HG03095 (cell line): ENCODE results near the gene IRF4.

Source experiments
- ATAC-seq: cut with Tn5 transposase; IDR thresholded peaks from one replicate; pipeline ENCODE4 v1.9.1; 2021; ENCODE audit warnings: moderate library complexity; ENCODE audit not compliant: unreplicated experiment

IRF4 gene

DNA sequence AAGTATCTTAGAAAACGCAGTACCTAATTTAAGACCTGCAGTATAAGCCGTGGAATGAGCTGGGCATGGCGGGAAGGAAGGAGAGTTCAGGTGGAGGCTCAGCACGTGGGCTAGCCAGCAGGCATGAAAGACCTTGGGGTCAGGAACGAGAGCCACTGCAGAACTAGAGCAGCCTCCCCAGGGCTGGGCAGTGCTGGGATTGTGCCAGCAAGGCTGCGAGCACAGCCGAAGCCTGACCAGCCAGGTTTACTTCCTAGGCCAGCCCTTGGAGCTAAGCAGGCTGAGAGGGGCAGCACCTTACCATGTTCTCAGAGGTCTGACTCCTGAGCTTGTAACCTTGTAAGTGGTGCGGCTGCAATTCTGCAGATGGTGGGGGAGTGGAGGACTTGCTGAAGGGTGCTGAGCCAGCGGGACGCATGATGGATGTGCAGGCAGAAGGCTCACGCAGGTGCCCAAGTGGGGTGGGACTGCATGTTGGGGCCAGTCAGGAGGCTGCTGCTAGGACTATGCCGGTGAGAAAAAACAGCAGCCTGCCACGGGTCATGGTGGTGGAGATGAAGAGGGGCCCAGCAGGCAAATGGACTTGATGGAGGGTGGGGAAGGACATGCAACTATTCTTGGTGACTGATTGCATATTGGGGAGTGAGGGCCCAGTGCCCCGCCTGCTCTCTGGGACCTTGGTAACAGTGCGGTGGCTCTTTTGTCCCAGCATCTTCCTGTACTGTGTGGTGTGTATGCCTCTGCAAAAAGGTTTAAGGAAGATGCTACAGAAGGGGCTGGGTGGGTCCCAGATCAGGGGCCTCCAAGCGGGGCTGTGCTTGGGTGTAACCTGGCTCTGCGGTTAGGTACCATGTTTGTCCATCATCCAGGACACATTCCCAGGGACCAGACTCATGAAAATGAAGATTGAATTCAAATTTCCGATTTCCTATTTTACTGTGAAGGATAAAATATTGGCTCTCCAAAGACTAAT is 37.6 kb upstream of the IRF4 start:
- ATAC-seq = no peak

DNA sequence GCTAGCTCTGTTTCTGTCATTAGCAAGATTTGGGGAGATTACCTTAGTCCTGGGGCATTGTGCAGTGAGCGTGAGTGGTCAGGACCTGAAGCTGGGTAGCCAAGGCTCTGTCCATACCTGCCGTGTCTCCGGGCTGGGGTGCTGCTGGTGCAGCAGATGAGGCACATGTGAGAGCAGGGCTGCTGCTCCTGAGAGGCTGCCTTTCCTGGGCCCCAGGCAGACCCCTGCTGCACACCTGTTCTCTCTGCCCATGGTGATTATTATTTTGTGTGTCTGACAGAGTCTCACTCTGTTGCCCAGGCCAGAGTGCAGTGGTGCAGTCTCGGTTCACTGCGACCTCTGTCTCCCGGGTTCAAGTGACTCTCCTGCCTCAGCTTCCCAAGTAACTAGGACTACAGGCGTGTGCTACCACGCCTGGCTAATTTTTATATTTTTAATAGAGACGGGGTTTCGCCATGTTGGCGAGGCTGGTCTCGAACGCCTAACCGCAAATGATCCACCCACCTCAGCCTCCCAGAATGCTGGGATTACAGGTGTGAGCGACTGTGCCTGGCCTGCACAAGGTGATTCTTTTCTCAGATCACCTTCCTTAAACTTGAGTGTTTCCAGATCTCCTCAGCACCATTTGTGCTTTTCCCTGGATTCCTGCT is 36.8 kb upstream of the IRF4 start:
- ATAC-seq = no peak

DNA sequence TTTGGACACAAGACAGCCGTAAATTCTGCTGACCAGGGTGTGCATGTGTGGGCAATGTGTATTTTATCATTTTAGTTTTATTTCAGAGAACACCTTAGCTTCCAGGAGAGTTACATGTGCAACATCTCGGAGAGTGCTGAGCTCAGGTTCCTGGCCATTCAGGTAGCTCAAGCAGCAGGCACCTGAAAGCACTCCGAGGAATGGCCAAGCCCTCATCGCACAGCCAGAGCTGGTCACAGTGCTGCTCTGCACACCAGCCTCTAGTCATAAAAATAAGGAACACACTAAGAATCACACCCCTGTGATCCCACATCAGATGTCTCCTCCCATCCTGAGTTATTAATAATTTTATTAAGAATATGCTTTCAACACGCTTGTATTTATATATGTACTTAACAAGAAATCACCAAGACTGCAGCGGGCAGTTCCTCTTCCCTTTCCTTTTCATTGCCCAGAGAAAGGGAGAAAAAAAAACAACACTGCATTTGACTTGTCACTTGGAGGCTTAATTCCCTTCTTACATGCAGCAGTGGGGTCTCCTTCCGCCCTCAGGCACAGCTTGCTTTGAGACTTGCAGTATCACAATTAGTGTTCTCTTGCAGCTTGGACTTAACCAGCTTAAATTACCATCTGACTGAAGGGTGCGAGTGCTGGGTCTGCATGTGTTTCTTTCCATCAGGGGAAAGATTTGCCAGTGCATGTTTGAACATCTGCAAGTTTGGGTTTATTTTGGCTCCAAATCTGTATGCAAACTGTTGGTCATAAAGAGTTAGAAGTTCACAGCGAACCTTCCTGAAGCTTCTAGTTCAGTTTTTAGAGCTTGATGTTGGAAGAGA is 36.0 kb upstream of the IRF4 start:
- ATAC-seq = no peak

DNA sequence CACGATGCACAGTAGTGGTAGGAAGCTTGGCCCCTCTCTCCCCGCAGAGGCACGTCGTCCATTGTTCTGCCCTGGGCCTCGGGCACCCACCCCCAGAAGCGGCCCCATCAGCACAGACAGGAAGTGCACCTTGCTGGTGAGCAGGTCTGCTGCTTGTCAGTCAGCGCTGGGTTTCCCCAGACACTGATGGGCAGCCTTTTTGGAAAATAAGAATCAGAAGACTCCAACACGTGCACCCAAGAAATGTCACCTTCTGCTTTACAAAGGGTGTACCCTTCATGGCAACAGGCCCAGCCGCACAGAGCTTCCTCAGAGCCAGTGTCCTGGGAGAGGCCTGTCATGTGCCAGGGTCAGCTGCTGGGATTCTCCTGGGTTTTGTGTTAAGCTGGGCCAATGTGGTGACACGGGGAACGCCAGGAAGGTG is 34.7 kb upstream of the IRF4 start:
- peak; percentile 45 for ATAC-seq

DNA sequence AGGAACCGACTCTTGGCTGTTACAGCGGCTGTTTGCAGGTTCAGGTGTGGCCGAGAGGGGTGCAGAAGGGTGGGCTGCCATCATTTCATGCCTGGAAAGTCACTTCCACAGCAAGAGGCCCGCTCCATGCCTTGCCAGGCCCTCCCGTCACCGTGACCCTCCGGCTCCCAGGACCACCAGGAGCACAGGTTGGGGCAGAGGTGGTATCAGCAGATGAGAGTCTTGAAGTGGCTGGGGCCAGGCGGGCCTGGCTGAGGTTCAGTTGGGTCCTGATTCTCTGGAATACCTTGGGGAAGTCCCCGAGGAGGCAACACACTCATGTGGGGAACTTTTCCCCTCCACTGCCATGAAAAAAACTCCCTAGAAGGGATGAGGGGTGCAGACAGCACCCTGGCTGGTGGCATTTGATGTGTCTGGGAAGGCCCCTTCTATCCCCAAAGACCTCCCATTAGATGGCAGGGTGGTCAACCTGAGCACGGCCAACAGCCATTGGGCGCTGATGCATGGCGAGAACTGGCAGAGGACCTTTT is 34.2 kb upstream of the IRF4 start:
- ATAC-seq = no peak

DNA sequence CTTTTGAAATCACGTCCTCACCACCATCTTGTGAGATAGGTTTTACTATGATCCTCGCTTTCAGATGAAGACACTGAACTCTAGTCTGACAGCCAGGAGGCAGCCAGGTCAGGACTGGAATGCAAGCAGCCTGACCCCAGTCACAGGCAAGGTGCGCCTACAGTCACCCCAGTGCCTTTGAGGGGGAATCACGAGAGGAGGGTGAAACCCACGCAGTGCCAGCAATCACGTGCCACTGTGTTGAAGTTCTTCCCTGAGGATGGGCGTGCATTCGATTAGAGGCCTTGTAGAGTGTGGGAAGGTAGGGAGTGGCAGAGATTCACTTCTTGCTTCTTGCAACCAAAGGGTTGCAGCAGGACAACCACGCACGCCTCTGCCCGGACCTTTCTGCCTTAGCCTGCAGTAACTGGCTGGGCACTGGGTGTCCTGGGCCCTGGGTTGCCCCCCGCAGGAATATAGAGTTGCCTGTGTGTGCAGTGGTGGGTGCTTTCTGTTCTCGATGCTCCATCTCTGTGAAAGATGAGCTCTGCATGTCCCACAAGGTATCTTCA is 33.7 kb upstream of the IRF4 start:
- no peak for ATAC-seq

DNA sequence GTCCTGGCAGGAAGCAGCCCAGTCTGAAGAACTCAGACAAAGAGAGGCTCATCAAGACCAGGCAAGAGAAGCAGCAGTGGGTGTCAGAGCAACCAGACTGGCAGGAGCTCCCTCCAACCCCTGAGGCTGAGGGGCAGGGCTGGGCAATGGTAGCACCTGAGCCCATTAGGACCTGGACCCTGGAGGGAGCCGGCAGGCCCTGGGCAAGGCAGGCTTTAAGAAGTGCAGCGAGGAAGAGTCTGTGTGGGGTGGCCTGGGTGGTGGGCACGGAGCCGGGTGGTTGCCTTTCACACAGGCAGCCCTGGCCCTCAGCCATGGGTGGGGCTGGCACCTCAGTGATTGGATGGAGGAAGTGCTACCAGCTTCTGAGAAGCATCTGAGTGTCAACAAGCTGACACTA is 33.1 kb upstream of the IRF4 start:
- no peak for ATAC-seq

DNA sequence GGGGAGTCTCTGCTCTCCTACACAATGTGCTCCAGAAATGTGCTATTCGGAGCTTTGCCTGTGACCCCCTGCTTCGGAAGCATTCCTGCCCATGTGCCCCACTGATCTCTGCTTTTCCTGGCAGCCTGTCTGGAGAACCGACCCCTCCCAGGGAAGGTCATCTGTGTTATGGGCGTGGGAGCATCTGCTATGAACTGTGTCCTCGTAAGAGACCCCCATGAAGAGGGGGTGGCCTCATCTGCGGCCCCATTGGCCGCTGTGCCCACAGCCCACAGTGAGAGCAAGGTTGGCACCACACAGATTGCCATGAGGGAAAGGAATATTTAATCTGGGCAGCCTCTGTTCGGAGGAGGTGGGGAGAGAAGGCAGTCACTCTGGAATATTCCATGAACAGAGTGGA is 32.7 kb upstream of the IRF4 start:
- ATAC-seq = no peak

DNA sequence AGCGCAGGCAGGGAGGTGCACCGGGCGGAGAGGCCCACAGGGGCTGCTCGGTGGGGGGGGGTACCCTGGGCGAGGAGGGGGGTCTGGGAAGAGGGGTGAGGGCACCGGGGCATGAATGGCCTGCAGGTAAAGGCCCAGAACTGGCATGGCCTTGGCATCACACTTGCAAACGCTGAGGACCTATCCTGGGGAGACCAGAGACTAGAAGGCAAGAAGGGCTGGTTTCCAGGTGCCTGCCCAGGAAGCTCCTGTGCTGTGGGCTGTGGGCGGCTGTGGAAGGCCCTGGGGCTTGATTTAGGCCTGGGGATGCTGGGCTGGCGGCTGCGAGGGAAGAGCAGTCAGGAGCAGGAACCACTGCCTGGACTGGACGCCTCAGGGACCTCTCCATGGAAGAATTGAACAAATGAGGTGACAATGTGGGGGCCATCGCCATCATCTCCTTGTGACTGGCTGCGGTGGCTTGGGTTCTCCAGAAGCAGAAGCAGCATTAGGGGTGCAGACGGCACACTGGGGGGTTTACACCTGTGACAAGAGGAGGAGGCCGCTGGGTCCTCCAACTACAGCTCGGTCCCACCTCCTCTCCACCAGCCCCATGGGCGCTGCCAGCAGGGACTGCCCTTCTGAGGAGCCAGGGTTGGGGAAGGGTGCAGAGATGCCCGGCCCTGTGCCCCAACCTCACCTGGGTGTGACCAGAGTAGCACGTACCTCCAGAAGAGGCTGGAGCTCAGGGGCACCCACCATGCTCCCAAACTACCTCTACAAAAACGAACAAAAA is 32.1 kb upstream of the IRF4 start:
- no peak for ATAC-seq

DNA sequence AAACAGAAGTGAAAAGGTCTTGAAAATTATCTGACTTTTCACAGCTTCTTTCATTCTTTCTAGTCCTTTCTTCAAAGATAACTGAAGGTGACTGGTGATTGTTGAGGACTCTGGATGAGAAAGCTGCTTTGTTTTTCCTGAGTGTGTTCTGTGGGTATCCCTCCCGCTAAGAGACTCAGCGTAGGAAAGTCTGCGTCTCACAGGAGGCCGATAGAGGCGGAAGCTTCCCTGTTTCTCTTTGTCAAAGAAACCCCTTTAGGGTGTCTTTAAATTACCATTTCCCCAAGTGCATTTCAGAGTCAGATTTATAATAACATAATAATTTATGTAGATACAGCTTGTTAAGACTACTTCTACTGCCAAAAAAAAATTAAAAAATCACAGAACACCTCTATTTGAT is 31.2 kb upstream of the IRF4 start:
- ATAC-seq = no peak

DNA sequence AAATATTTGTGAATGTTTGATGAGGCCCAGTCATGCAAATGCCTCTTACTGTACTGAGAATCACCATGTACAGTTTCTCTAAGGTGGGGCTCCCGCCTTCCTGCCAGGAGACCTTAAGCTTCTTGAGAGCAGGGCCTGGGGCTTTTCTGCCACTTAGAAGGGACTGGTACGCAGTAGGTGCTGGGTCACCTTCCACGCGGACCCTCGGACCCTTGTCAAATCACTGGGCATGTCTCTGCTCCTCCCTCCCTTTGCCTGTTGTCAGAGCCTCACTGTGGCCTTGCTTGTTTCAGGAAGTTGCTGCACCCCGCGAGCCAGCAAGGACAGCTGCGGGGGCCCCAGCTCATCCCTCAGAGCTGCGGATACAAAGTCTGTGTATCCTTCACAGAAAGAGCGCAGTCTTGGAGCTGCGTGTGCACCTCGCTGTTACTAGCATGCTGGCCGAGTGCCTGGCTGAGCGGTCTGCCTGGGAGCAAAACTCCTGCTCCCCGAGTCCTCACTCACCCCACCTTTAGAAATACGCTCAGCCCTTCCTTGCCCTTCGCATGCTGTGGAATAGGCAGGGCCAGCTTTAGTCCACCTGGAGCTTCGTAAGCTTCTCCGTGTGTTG is 30.7 kb upstream of the IRF4 start:
- no peak for ATAC-seq

DNA sequence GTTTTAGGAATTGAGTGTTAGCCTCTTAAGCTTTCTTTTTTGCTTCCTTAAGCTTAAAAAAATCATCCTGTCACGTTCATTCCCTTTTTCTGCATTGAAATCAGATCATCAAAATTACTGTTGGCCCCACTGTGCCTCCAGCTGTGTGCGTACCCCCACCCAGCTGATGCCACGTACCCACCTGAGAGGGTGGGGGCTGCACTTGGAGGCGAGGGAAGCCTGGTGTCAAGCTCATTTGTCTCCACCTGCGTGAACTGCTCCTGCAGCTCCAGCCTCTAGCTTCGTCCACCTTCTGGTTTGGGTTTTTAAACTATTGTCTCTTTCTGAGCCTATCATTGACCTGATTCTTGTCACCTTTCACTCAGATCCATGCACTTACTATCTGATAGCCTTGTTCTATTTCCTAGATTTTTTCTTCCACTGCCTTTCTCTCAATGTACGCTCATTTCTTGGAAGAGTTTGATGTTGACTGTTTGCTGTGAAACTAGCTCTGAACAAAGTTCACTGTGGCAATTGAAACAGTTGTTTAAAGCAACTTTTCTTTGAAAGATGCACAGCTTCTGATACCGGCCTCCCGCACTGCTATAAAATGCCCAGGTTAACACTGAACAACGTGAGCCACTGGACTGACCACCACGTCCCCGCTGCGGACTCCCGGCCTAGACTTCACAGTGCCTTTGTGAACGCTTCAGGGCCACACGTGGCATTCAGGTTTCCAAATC is 30.0 kb upstream of the IRF4 start:
- no peak for ATAC-seq

DNA sequence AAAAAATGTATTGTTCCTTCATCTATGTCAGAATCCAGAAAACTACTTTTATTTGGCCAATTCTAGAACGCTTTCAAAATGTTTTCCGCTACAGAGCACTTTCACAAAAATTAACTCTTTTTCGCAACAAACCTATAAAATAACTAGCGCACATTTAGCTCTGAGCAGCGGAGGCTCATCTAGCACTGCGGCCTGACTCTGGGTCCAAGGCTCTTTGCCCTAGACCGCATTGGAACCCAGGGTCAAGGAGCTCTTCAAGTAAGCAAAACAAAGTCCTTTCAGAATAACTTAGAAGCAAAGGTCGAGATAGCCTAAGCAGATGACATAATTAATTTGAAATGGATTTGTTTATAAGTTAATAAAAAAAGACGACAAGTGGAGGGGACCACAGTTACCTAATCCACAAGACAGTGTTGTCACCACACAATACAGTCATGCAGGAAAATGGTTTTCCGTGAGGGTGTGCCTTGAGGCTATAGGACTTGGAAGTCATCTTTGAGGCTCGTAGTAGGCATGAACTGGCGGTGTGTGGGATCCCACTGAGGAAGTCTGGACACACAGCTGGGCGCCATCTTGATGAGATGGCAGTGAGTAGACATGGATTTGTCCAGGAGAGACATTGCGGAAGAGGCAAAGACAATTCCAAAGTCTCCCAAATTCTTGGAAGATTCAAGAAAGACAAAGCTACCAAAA is 29.2 kb upstream of the IRF4 start:
- no peak for ATAC-seq

DNA sequence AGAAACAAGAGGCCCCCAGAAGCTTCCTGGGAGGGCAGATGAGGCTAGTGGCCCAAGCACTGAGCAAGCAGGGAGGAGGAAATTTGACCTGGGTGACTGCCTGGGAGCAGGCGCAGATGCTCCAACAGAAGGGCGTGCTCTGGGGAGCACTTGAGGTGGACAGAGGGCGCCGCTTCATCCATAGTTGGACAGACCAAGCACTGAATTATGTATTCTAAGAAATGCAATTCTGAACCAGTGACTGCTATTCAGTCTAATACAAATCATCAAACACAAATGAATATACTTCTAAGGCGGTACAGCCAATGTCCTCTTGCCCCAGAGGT is 28.7 kb upstream of the IRF4 start:
- no peak for ATAC-seq

DNA sequence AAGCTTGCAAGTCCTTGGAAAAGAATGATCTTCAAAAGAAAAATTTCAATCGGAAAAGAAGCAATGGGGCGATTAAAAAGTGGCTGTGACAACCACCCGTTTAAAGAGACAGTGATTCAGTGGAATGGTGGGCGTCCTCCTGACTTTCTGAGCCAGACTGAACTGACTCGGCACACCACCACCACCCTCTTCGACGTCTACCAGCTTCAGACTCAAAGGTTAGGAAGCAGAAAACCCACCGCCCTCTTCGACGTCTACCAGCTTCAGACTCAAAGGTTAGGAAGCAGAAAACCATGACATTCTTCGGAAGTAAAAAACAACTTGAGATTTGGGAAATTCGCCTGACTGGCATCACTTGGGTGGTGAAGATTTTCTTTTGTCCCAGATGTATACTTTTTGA is 28.3 kb upstream of the IRF4 start:
- no peak for ATAC-seq

DNA sequence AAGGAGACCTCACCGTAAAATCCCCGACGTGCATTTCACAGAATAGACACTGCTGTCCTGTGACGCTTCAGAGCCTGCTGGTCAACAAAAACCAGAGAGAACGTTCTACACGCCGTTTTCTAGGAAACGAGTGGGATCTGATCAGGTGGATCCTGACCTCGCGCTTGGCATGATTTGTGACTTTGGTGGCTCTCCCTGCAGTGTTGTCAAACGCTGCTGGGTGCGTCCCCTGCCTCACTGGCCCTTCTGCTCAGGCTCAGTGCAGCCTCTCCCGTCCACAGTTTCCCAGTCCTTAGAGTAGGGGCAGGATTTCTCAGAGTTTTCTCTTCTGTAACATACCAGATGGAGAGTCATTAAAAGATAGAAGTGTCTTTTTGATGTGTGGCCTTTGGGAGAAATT is 27.6 kb upstream of the IRF4 start:
- no peak for ATAC-seq

DNA sequence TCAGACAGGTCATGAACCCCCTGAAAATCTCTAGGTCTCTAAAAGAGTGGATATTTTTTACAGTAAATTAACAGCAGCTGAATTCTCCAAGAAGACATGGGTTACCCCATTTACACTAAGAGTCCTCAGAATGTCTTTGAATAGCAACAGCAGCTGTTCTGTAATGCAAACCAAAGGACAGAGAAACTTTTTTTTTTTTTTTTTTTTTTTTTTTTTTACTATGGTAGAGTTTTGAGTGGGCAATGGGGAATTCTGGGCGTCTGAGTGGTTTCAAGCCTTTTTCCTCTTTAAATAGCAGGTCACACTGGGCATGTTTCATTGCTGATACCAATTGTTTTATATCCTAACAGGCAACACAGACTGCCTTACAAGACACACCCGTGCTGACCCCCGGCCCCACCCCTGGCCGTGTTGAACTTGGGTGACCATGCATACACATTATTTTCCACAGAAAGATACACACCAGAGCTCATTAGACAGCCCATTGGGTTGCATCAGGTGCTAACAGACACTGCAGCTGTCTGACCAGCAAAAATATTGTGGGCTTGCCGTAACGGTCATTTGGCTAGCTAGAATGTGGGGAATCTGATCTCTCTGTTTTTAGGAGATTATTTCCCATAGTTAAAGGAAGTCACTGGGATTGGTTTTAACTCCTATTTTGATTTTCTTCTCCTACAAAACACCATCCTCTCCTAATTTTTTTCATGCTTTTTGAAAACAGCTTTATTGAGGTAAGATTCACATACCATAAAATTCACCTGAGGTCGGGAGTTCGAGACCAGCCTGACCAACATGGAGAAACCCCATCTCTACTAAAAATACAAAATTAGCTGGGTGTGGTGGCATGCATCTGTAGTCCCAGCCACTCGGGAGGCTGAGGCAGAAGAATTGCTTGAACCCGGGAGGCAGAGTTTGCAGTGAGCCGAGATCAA is 26.7 kb upstream of the IRF4 start:
- peak; percentile 56 for ATAC-seq

DNA sequence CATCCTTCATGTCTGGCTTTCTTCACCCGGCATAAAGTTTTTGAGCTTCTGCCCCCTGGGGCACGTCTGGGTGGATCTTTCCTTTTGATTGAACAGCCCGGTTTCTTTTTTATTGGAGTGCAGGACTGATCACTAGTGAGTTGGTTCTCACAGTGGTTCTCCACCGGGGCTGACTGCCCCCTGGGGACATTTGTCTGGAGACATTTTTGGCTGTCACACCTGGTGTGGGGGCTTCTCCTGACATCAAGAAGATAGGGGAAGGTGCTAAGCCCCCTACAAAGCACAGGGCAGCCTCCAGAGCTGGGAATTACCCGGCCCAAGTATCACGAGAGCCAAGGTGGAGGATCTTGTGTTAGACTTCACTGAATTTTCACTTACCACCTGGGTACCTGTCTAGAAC is 25.7 kb upstream of the IRF4 start:
- ATAC-seq = no peak
